ENCODE measurements around the gene CTRL.

Gene CTRL

DNA sequence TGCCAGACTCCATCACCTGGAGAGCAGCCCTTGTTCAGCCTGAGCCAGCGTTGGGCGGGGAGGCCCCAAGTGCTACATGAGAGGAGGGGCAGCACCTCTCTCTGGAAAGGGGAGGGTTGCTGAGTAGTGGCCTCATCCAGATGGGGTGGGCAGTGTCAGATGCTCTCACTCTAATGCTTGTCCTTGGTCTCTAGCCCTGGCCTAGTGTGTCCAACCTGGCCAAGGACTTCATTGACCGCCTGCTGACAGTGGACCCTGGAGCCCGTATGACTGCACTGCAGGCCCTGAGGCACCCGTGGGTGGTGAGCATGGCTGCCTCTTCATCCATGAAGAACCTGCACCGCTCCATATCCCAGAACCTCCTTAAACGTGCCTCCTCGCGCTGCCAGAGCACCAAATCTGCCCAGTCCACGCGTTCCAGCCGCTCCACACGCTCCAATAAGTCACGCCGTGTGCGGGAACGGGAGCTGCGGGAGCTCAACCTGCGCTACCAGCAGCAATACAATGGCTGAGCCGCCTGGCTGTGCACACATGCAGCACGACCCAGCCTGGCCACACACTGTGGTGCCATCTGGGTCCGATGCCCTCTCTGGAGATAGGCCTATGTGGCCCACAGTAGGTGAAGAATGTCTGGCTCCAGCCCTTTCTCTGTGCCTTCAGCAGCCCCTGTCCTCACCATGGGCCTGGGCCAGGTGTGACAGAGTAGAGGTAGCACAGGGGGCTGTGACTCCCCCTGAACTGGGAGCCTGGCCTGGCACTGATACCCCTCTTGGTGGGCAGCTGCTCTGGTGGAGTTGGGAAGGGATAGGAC, 4.3 kb downstream of the CTRL start:
- H3K14ac ChIP-seq (ENCODE audit: low read length): no peak overlapping the region
- H3K4me3 ChIP-seq (ENCODE audit: low read depth, low read length): no peak overlapping the region
- H3K27ac ChIP-seq (ENCODE audit: low read depth, low read length): no peak overlapping the region
- no peak overlapping the region for H2BK12ac ChIP-seq (ENCODE audit: low read length)
- no peaks in the 10 kb centered on the region for H3K4me1 ChIP-seq (ENCODE audit: control insufficient read depth in 1 of 2, insufficient read depth in 2 of 2, low read length in 2 of 2)
- no peak overlapping the region for H2BK5ac ChIP-seq (ENCODE audit: low read depth, low read length, poor library complexity)
- no peak overlapping the region for H3K18ac ChIP-seq (ENCODE audit: low read length)
- H4K12ac ChIP-seq (ENCODE audit: low read depth, low read length): no peak overlapping the region
- H2AFZ ChIP-seq (ENCODE audit: insufficient read depth, low read length, poor library complexity): no peak overlapping the region
- no peak overlapping the region for H2AK5ac ChIP-seq (ENCODE audit: low read length)
- no peaks in the 10 kb centered on the region for H3K79me2 ChIP-seq (ENCODE audit: control insufficient read depth, insufficient read depth, low read length, poor library complexity)
- no peaks in the 10 kb centered on the region for H3K27me3 ChIP-seq (ENCODE audit: insufficient read depth, low read length)
- no peak overlapping the region for H3K23ac ChIP-seq (ENCODE audit: low read length)
- H4K91ac ChIP-seq (ENCODE audit: low read depth, low read length): no peak overlapping the region
- no peak overlapping the region for H3K4ac ChIP-seq (ENCODE audit: low read depth, low read length)
- H2BK120ac ChIP-seq (ENCODE audit: insufficient read depth, low read length, poor library complexity): no peak overlapping the region
- peaks cover 18 to 20% of the 10 kb centered on the region in 2 experiments for H3K36me3 ChIP-seq (ENCODE audit: control insufficient read depth in 1 of 2, insufficient read depth in 2 of 2, low read length in 2 of 2)
- WGBS (ENCODE audit: extremely low coverage, insufficient coverage, insufficient read length): no CpG with 5 or more reads among the region's 22 CpGs
- H4K8ac ChIP-seq (ENCODE audit: low read depth, low read length): no peak overlapping the region
- no peak overlapping the region for H3K4me2 ChIP-seq (ENCODE audit: low read length)
- H3K9ac ChIP-seq (ENCODE audit: low read length): no peak overlapping the region
- peaks cover 6% of the 10 kb centered on the region for H3K9me3 ChIP-seq (ENCODE audit: insufficient read depth, low read depth, low read length)
- DNase-seq: peak in 1 of 2 donors; percentile 16
- no peaks in the 10 kb centered on the region for H3K79me1 ChIP-seq (ENCODE audit: low read length)

DNA sequence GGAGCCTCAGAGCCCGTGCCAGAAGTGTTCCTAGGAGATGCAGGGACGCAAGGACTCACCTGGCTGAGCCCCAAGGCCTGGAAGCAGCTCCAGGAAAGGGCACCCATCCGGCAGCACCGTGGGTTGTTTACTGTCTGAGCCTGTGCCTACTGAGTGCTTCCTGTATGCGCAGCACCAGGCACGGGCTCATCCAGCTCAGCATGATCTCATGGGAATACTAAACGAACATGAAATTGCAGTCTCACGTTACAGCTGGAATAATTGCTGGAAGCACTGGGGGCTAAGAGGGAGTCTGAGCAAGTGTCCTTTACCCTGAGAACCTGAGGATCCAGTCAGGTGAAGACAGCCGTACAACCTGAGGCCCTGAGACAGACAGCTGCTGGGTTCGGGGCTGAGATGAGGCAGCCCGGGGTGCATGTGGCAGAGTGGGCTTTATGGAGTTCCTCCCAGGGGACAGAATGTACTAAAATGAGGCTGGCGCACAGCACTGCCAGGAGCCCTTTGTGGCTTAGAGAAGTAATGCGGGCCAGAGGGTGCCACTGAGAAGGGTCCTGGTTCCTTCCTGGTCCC, 5.4 kb downstream of the CTRL start:
- Histone ChIP-seq H3K4ac (ENCODE audit: low read depth, low read length) (no peak overlapping the region), H2AFZ (ENCODE audit: insufficient read depth, low read length, poor library complexity) (no peak overlapping the region), H3K23ac (ENCODE audit: low read length) (no peak overlapping the region), H3K9me3 (ENCODE audit: insufficient read depth, low read depth, low read length) (peaks cover 6% of the 10 kb centered on the region), H2BK5ac (ENCODE audit: low read depth, low read length, poor library complexity) (no peak overlapping the region), H3K9ac (ENCODE audit: low read length) (no peak overlapping the region), H3K4me1 (ENCODE audit: control insufficient read depth in 1 of 2, insufficient read depth in 2 of 2, low read length in 2 of 2) (no peaks in the 10 kb centered on the region), H2AK5ac (ENCODE audit: low read length) (no peak overlapping the region), H3K4me3 (ENCODE audit: low read depth, low read length) (no peak overlapping the region), H3K79me1 (ENCODE audit: low read length) (no peaks in the 10 kb centered on the region), H3K79me2 (ENCODE audit: control insufficient read depth, insufficient read depth, low read length, poor library complexity) (no peaks in the 10 kb centered on the region), H3K27me3 (ENCODE audit: insufficient read depth, low read length) (no peaks in the 10 kb centered on the region), H3K36me3 (ENCODE audit: control insufficient read depth in 1 of 2, insufficient read depth in 2 of 2, low read length in 2 of 2) (peaks cover 18 to 20% of the 10 kb centered on the region in 2 experiments), H4K91ac (ENCODE audit: low read depth, low read length) (no peak overlapping the region), H3K4me2 (ENCODE audit: low read length) (no peak overlapping the region), H2BK12ac (ENCODE audit: low read length) (no peak overlapping the region), H4K12ac (ENCODE audit: low read depth, low read length) (no peak overlapping the region), H3K27ac (ENCODE audit: low read depth, low read length) (no peak overlapping the region), H2BK120ac (ENCODE audit: insufficient read depth, low read length, poor library complexity) (no peak overlapping the region), H4K8ac (ENCODE audit: low read depth, low read length) (no peak overlapping the region), H3K18ac (ENCODE audit: low read length) (no peak overlapping the region), H3K14ac (ENCODE audit: low read length) (no peak overlapping the region)
- DNase-seq: no peak
- WGBS (ENCODE audit: extremely low coverage, insufficient coverage, insufficient read length): no CpG with 5 or more reads among the region's 13 CpGs

DNA sequence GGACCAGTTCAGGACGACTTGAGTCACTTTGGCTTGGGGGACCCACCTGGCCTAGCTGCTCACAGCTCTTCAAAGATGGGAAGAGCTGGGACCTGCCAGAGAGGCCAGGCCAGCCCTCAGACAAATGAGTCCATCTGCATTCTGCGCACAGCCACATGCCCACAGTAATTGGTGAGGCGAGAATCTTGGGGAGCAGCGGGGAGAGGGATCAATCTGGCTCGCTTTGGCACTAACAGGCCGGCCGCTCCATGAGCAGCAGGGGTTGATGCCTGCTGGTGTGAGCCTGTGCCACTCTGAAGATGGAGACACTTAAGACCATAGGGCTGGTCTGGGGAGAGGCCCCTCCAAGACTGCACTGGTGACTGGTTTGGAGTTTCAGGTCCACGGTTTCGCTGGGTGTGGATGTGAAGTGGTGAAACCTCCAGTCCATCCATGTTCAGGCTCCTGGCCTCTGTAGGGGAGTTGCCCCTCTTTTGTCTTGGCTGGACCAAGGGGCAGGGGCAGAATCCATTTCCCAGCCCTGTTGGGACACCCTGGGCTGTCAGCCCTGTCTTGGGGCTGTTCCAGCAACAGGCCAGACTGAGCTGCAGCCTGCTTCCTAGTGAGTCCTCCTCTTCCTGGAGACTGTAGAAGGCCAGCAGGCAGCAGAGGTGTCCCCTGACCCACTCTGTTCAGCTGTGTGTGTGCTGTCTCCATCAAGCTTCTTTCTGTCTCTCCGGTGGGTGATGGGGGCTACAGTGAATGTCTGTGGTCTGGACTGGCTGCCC, 7.3 kb downstream of the CTRL start:
- WGBS (ENCODE audit: extremely low coverage, insufficient coverage, insufficient read length): no CpG with 5 or more reads among the region's 10 CpGs
- Histone ChIP-seq H3K18ac (ENCODE audit: low read length) (no peak overlapping the region), H3K14ac (ENCODE audit: low read length) (no peak overlapping the region), H2BK5ac (ENCODE audit: low read depth, low read length, poor library complexity) (no peak overlapping the region), H2BK120ac (ENCODE audit: insufficient read depth, low read length, poor library complexity) (no peak overlapping the region), H2AFZ (ENCODE audit: insufficient read depth, low read length, poor library complexity) (no peak overlapping the region), H4K8ac (ENCODE audit: low read depth, low read length) (no peak overlapping the region), H3K4ac (ENCODE audit: low read depth, low read length) (no peak overlapping the region), H3K4me2 (ENCODE audit: low read length) (no peak overlapping the region), H3K9ac (ENCODE audit: low read length) (no peak overlapping the region), H3K27ac (ENCODE audit: low read depth, low read length) (no peak overlapping the region), H4K12ac (ENCODE audit: low read depth, low read length) (no peak overlapping the region), H3K79me2 (ENCODE audit: control insufficient read depth, insufficient read depth, low read length, poor library complexity) (no peaks in the 10 kb centered on the region), H3K9me3 (ENCODE audit: insufficient read depth, low read depth, low read length) (peaks cover 7% of the 10 kb centered on the region), H3K4me1 (ENCODE audit: control insufficient read depth in 1 of 2, insufficient read depth in 2 of 2, low read length in 2 of 2) (no peaks in the 10 kb centered on the region), H4K91ac (ENCODE audit: low read depth, low read length) (no peak overlapping the region), H2BK12ac (ENCODE audit: low read length) (no peak overlapping the region), H2AK5ac (ENCODE audit: low read length) (no peak overlapping the region), H3K27me3 (ENCODE audit: insufficient read depth, low read length) (no peaks in the 10 kb centered on the region), H3K36me3 (ENCODE audit: control insufficient read depth in 1 of 2, insufficient read depth in 2 of 2, low read length in 2 of 2) (peaks cover 23 to 26% of the 10 kb centered on the region in 2 experiments), H3K4me3 (ENCODE audit: low read depth, low read length) (no peak overlapping the region), H3K23ac (ENCODE audit: low read length) (no peak overlapping the region), H3K79me1 (ENCODE audit: low read length) (no peaks in the 10 kb centered on the region)
- no peak for DNase-seq

DNA sequence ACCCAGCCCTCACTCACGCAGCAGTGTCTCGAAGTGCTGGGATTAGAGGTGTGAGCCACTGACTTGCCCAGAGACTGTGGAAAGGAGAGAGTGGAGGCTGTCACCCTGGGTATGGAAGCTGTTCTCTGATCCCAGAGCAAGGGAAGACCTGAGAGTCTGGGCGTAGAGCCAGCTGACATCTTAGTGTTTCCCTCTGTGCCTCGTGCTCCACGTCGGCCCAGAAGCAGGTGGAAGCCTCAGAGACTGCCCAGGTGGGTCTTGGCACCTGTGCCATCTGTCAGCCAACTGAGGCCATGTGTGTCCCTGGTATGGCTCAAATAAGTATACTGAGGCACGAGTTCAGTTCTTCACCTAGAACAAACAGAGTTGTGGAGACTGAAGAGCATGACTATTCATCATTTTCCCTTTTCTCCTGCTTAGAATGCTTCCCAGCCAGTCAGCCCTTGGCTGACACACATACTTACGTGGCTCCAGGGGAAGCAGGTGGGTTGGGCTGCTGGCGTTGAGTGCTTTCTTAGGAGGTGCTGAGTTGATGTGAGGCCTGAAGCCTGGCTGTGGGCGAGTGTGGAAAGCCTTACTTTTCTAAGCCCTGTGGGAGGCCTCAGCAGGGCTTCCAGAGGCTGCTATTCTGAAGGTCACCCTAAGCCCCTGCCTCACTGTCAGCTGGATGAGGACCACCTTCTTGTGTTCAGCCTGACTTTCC, 8.1 kb downstream of the CTRL start:
- H3K4me2 ChIP-seq (ENCODE audit: low read length): no peak overlapping the region
- H2BK12ac ChIP-seq (ENCODE audit: low read length): no peak overlapping the region
- WGBS (ENCODE audit: extremely low coverage, insufficient coverage, insufficient read length): no CpG with 5 or more reads among the region's 10 CpGs
- no peak overlapping the region for H3K14ac ChIP-seq (ENCODE audit: low read length)
- H3K36me3 ChIP-seq (ENCODE audit: control insufficient read depth in 1 of 2, insufficient read depth in 2 of 2, low read length in 2 of 2): peaks cover 23 to 29% of the 10 kb centered on the region in 2 experiments
- H4K8ac ChIP-seq (ENCODE audit: low read depth, low read length): no peak overlapping the region
- H3K79me1 ChIP-seq (ENCODE audit: low read length): no peaks in the 10 kb centered on the region
- H4K91ac ChIP-seq (ENCODE audit: low read depth, low read length): no peak overlapping the region
- H3K9ac ChIP-seq (ENCODE audit: low read length): no peak overlapping the region
- H2BK5ac ChIP-seq (ENCODE audit: low read depth, low read length, poor library complexity): no peak overlapping the region
- H3K4me1 ChIP-seq (ENCODE audit: control insufficient read depth in 1 of 2, insufficient read depth in 2 of 2, low read length in 2 of 2): no peaks in the 10 kb centered on the region
- H2BK120ac ChIP-seq (ENCODE audit: insufficient read depth, low read length, poor library complexity): no peak overlapping the region
- no peak overlapping the region for H3K4me3 ChIP-seq (ENCODE audit: low read depth, low read length)
- no peaks in the 10 kb centered on the region for H3K79me2 ChIP-seq (ENCODE audit: control insufficient read depth, insufficient read depth, low read length, poor library complexity)
- no peak overlapping the region for H2AK5ac ChIP-seq (ENCODE audit: low read length)
- no peak overlapping the region for H3K18ac ChIP-seq (ENCODE audit: low read length)
- peaks cover 7% of the 10 kb centered on the region for H3K9me3 ChIP-seq (ENCODE audit: insufficient read depth, low read depth, low read length)
- no peak overlapping the region for H3K27ac ChIP-seq (ENCODE audit: low read depth, low read length)
- no peak for DNase-seq
- H2AFZ ChIP-seq (ENCODE audit: insufficient read depth, low read length, poor library complexity): no peak overlapping the region
- no peaks in the 10 kb centered on the region for H3K27me3 ChIP-seq (ENCODE audit: insufficient read depth, low read length)
- no peak overlapping the region for H3K23ac ChIP-seq (ENCODE audit: low read length)
- H4K12ac ChIP-seq (ENCODE audit: low read depth, low read length): no peak overlapping the region
- no peak overlapping the region for H3K4ac ChIP-seq (ENCODE audit: low read depth, low read length)

Data from trophoblast cell (in vitro differentiated cells and primary cell).